HepG2 (cell line): ENCODE measurements around the gene OGG1. TPM values are rescaled to one million over a fixed set of nuclear protein-coding genes. Genes with fewer than 3 reads are reported as not detected.
A peak's percentile ranks its signal among the peaks of the same experiment; 100 is the strongest.

Source experiments
- FOXA3 ChIP-seq: IDR thresholded peaks from 2 replicates; pipeline ENCODE4 v1.6.1; 2016; ENCODE audit warnings: missing genetic modification reagents, missing compliant biosample characterization
- GATAD1 ChIP-seq: IDR thresholded peaks from 2 replicates; pipeline ENCODE4 v1.6.1; 2016; ENCODE audit warnings: missing genetic modification reagents, missing compliant biosample characterization
- MED13 ChIP-seq: sonication (generic); formaldehyde crosslinking; IDR thresholded peaks from 2 replicates; pipeline ENCODE4 v1.5.0; 2020; ENCODE audit warnings: missing genetic modification reagents
- NCOR1 ChIP-seq: fragments of 200-600 bp; sonication (generic); IDR thresholded peaks from 2 replicates; pipeline ENCODE4 v1.7.0; 2017; ENCODE audit warnings: antibody characterized with exemption, low read length, borderline replicate concordance
- PCBP1 ChIP-seq: fragments of 200-400 bp; formaldehyde crosslinking; IDR thresholded peaks from 2 replicates; pipeline ENCODE4 v1.6.1; 2017; ENCODE audit warnings: mild to moderate bottlenecking, low read depth, low read length, borderline replicate concordance
- RCOR2 ChIP-seq: IDR thresholded peaks from 2 replicates; pipeline ENCODE4 v1.6.1; 2016; ENCODE audit warnings: missing biosample characterization, missing genetic modification reagents
- SAP130 ChIP-seq: IDR thresholded peaks from 2 replicates; pipeline ENCODE4 v1.6.1; 2016; ENCODE audit warnings: low read depth
- SKI ChIP-seq: fragments of 450-650 bp; IDR thresholded peaks from one replicate; pipeline ENCODE4 v1.6.1; 2018; ENCODE audit warnings: mild to moderate bottlenecking; ENCODE audit not compliant: partially characterized antibody
- TBP ChIP-seq: sonication (generic); formaldehyde crosslinking; IDR thresholded peaks from 2 replicates; pipeline ENCODE4 v1.5.0; 2020; ENCODE audit warnings: missing genetic modification reagents
- ZC3H13 ChIP-seq: sonication (generic); formaldehyde crosslinking; IDR thresholded peaks from 2 replicates; pipeline ENCODE4 v1.8.1; 2023; ENCODE audit warnings: mild to moderate bottlenecking, missing genetic modification reagents, moderate library complexity
- ZFAT ChIP-seq: sonication (generic); formaldehyde crosslinking; conservative IDR thresholded peaks from 2 replicates; pipeline ENCODE4 v1.8.1; 2023; ENCODE audit warnings: missing genetic modification reagents, inconsistent platforms
- ZMYM4 ChIP-seq: sonication (generic); formaldehyde crosslinking; IDR thresholded peaks from 2 replicates; pipeline ENCODE4 v1.8.1; 2023; ENCODE audit warnings: mild to moderate bottlenecking, missing genetic modification reagents
- ZNF251 ChIP-seq: sonication (generic); formaldehyde crosslinking; IDR thresholded peaks from 2 replicates; pipeline ENCODE4 v1.9.0; 2021; ENCODE audit warnings: mild to moderate bottlenecking, missing genetic modification reagents
- ZNF337 ChIP-seq: sonication (generic); formaldehyde crosslinking; IDR thresholded peaks from 2 replicates; pipeline ENCODE4 v1.5.1; 2020; ENCODE audit warnings: missing genetic modification reagents, low read depth, mild to moderate bottlenecking, borderline replicate concordance
- ZNF33A ChIP-seq: sonication (generic); formaldehyde crosslinking; IDR thresholded peaks from 2 replicates; pipeline ENCODE4 v1.5.1; 2020; ENCODE audit warnings: missing genetic modification reagents, mild to moderate bottlenecking, moderate library complexity, borderline replicate concordance
- ZNF34 ChIP-seq: sonication (generic); formaldehyde crosslinking; IDR thresholded peaks from 2 replicates; pipeline ENCODE4 v1.4.0; 2020; ENCODE audit warnings: mild to moderate bottlenecking, missing genetic modification reagents, borderline replicate concordance
- ZNF790 ChIP-seq: sonication (generic); formaldehyde crosslinking; IDR thresholded peaks from 2 replicates; pipeline ENCODE4 v1.8.0; 2022; ENCODE audit warnings: missing genetic modification reagents, mild to moderate bottlenecking, borderline replicate concordance
- polyA plus RNA-seq, 8 experiments: library from polyadenylated mRNA; depleted of rRNA in 3 of 8; stranded (reverse) in 7 of 8; unstranded in 1 of 8; fragments of >200 nt; fragmentation: Illumina TruSeq in 4 of 8; extraction: Trizol in 4 of 8; gene quantifications; 2 replicates each; pipeline versions ENCODE4 v1.2.1 to v1.2.3, GENCODE V29; 2011 to 2016; ENCODE audit warnings: low read depth in 4 of 8, missing spikeins in 1 of 8, mixed read lengths in 1 of 8; ENCODE audit not compliant: insufficient read depth in 1 of 8
- total RNA-seq, 5 experiments: library from RNA; depleted of rRNA; stranded (reverse); fragments of >200 nt; fragmentation: Illumina TruSeq; extraction: Trizol; gene quantifications; 2 replicates each; pipeline ENCODE4 v1.2.3, GENCODE V29; 2016; ENCODE audit warnings: low read depth in 1 of 5
- TF ChIP-seq, protein P1 (sequence below): sonication (generic); formaldehyde crosslinking; IDR thresholded peaks from 2 replicates; pipeline ENCODE4 v1.4.0; 2020; ENCODE audit warnings: missing genetic modification reagents
- TF ChIP-seq, protein P2 (sequence below): IDR thresholded peaks from 2 replicates; pipeline ENCODE4 v1.6.1; 2016
- TF ChIP-seq, protein P3 (sequence below): sonication (generic); formaldehyde crosslinking; IDR thresholded peaks from 2 replicates; pipeline ENCODE4 v1.5.0; 2020; ENCODE audit warnings: missing genetic modification reagents
- TF ChIP-seq, protein P4 (sequence below): sonication (generic); IDR thresholded peaks from 2 replicates; pipeline ENCODE4 v1.6.1; 2016; ENCODE audit warnings: low read depth, borderline replicate concordance
- TF ChIP-seq, protein P5 (sequence below): sonication (generic); formaldehyde crosslinking; IDR thresholded peaks from 2 replicates; pipeline ENCODE4 v1.8.1; 2023; ENCODE audit warnings: mild to moderate bottlenecking, moderate library complexity, missing genetic modification reagents

OGG1 gene
- total and polyA plus RNA-seq, 2 of the 13 experiments (the other 11 are each of a cell fraction or from before 2014, with no cell fraction given), result 28.7 to 33.2 TPM

DNA sequence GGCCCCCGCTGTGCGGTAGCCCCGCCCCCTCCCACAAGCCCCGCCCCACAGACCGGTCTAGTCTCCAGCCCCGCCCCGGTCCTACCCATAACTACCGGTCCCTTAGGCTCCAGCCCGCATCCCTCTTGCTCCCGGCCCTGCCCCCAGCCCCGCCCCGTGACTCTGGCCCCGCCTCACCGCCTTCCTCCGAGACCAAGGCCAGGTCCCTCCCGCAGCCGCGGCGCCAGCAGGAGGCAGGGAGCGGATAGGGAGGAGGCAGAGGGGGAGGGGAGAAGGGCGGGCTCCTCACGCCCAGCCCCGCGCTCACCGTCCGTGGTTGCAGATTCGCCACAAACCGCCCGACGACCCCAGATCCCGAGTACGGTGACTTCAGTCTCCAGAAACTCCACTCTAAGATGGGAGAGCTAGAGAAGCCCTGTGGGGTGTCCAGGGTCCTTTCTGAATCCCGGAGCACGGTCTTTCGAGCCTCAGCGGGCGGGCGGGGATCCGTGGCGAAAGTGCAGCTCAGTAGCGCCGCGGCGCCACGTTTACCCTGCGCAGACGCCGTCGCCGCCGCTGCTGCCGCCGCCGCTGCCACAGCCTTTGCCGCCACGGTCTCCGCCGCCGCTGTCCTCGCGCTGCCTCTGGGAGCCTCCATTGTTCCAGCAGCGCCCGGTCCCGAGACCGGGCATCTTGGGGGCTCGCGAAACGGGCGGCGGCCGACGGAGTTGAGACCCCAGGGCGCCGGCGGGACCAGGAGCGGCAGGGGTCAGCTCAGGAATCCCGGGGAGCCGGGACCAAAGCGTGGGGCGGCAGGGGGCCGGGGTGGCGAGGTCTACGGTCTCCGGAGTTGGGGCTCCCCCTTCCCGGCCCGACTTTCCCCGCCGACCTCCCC is 18.3 kb upstream of the OGG1 start, which contains the start of gene BRPF1 (continued):
- 0 out of 2 replicates have a peak, but pooled peaks have one; percentile 35 for TF ChIP-seq ZNF337 (CRISPR knock-in tag)
- TF ChIP-seq MED13, result peak; percentile 41; the same call in 1 of the 2 replicates
- TF ChIP-seq SKI, result peak; percentile 92
- TF ChIP-seq, protein P1, sequence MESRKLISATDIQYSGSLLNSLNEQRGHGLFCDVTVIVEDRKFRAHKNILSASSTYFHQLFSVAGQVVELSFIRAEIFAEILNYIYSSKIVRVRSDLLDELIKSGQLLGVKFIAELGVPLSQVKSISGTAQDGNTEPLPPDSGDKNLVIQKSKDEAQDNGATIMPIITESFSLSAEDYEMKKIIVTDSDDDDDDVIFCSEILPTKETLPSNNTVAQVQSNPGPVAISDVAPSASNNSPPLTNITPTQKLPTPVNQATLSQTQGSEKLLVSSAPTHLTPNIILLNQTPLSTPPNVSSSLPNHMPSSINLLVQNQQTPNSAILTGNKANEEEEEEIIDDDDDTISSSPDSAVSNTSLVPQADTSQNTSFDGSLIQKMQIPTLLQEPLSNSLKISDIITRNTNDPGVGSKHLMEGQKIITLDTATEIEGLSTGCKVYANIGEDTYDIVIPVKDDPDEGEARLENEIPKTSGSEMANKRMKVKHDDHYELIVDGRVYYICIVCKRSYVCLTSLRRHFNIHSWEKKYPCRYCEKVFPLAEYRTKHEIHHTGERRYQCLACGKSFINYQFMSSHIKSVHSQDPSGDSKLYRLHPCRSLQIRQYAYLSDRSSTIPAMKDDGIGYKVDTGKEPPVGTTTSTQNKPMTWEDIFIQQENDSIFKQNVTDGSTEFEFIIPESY (CRISPR knock-in tag), result no peak
- TF ChIP-seq ZFAT (CRISPR knock-in tag), result peak; percentile 100
- peak; percentile 70 for TF ChIP-seq SAP130 (CRISPR knock-in tag)
- TF ChIP-seq, protein P2, sequence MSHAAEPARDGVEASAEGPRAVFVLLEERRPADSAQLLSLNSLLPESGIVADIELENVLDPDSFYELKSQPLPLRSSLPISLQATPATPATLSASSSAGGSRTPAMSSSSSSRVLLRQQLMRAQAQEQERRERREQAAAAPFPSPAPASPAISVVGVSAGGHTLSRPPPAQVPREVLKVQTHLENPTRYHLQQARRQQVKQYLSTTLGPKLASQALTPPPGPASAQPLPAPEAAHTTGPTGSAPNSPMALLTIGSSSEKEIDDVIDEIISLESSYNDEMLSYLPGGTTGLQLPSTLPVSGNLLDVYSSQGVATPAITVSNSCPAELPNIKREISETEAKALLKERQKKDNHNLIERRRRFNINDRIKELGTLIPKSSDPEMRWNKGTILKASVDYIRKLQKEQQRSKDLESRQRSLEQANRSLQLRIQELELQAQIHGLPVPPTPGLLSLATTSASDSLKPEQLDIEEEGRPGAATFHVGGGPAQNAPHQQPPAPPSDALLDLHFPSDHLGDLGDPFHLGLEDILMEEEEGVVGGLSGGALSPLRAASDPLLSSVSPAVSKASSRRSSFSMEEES, result no peak
- peak; percentile 58; the same call in 1 of the 2 replicates for TF ChIP-seq ZMYM4
- 0 out of 2 replicates have a peak, but pooled peaks have one; percentile 63 for TF ChIP-seq PCBP1
- TF ChIP-seq, protein P3, sequence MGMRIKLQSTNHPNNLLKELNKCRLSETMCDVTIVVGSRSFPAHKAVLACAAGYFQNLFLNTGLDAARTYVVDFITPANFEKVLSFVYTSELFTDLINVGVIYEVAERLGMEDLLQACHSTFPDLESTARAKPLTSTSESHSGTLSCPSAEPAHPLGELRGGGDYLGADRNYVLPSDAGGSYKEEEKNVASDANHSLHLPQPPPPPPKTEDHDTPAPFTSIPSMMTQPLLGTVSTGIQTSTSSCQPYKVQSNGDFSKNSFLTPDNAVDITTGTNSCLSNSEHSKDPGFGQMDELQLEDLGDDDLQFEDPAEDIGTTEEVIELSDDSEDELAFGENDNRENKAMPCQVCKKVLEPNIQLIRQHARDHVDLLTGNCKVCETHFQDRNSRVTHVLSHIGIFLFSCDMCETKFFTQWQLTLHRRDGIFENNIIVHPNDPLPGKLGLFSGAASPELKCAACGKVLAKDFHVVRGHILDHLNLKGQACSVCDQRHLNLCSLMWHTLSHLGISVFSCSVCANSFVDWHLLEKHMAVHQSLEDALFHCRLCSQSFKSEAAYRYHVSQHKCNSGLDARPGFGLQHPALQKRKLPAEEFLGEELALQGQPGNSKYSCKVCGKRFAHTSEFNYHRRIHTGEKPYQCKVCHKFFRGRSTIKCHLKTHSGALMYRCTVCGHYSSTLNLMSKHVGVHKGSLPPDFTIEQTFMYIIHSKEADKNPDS (CRISPR knock-in tag), result no peak
- peak; percentile 70; the same call in 1 of the 2 replicates for TF ChIP-seq NCOR1
- TF ChIP-seq TBP (CRISPR knock-in tag), result no peak
- TF ChIP-seq ZNF33A, result no peak
- peak; percentile 96 for TF ChIP-seq GATAD1
- TF ChIP-seq ZNF34, result no peak
- TF ChIP-seq ZNF251 (CRISPR knock-in tag), result no peak
- no peak for TF ChIP-seq FOXA3
- peak; percentile 52; the same call in 1 of the 2 replicates for TF ChIP-seq ZC3H13 (CRISPR knock-in tag)
- TF ChIP-seq, protein P4, sequence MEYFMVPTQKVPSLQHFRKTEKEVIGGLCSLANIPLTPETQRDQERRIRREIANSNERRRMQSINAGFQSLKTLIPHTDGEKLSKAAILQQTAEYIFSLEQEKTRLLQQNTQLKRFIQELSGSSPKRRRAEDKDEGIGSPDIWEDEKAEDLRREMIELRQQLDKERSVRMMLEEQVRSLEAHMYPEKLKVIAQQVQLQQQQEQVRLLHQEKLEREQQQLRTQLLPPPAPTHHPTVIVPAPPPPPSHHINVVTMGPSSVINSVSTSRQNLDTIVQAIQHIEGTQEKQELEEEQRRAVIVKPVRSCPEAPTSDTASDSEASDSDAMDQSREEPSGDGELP, result peak; percentile 48; the same call in 1 of the 2 replicates
- no peak for TF ChIP-seq RCOR2
- TF ChIP-seq ZNF790 (CRISPR knock-in tag), result 0 out of 2 replicates have a peak, but pooled peaks have one; percentile 39
- TF ChIP-seq, protein P5, sequence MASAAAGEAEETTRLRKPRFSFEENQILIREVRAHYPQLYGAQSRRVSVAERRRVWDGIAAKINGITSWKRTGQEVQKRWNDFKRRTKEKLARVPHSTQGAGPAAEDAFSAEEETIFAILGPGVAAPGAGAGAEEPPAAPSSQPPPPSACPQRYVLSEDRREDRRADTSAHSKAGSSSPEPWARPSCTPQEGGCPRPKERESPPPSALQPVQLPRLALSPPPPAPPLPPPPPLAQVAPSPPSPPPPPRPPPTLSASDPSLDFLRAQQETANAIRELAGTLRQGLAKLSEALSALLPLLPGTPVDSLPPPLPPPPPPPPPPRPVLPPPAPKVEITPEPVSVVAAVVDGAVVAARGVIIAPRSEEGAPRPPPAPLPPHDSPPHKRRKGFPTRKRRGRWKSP (CRISPR knock-in tag), result peak; percentile 88
